ENCODE data around the gene DYNLT5. TPM values are rescaled to one million over a fixed set of nuclear protein-coding genes. Genes with fewer than 3 reads are reported as not detected.

The DYNLT5 gene
- total RNA-seq, 1 experiment from 2014 or later: not detected

- H3K4me3 Mint-ChIP-seq (ENCODE audit: unreplicated experiment): no peak overlapping the region
- H3K4me3 ChIP-seq (ENCODE audit: low read depth, low read length): no peak overlapping the region
- intact Hi-C loops (cut with micrococcal nuclease; ENCODE audit: unreplicated experiment): no loop called here
- H3K9me3 Mint-ChIP-seq (ENCODE audit: unreplicated experiment): no peaks in the 10 kb centered on the region
- no TSS peak for BruUV-seq (replicated peaks)
- no peaks in the 10 kb centered on the region for H3K27me3 ChIP-seq (replicated peaks; ENCODE audit: control insufficient read depth, insufficient read depth, low read length)
- no peak for TF ChIP-seq CTCF (IDR thresholded peaks at IDR 0.05; ENCODE audit: insufficient read depth in 1 of 2, low read depth in 1 of 2, low read length in 1 of 2, severe bottlenecking in 1 of 2, unreplicated experiment in 1 of 2)
- no peaks in the 10 kb centered on the region for H3K36me3 Mint-ChIP-seq (ENCODE audit: insufficient read depth, unreplicated experiment)
- ChIA-PET POLR2A (no interaction called here), CTCF (no interaction called here)
- no peaks in the 10 kb centered on the region for H3K36me3 ChIP-seq (ENCODE audit: control insufficient read depth, insufficient read depth, low read length)
- H3K27me3 Mint-ChIP-seq (ENCODE audit: insufficient read depth, unreplicated experiment): no peaks in the 10 kb centered on the region
- no peaks in the 10 kb centered on the region for H3K4me1 Mint-ChIP-seq (ENCODE audit: low read depth, unreplicated experiment)
- no peak overlapping the region for H3K27ac Mint-ChIP-seq (ENCODE audit: unreplicated experiment)
- no peaks in the 10 kb centered on the region for H3K9me3 ChIP-seq
- no peaks in the 10 kb centered on the region for H3K4me1 ChIP-seq
- no peak for DNase-seq
Observed at GRCh38 chr1:66737836-66738235, 14.4 kb upstream of the DYNLT5 start.

DNA sequence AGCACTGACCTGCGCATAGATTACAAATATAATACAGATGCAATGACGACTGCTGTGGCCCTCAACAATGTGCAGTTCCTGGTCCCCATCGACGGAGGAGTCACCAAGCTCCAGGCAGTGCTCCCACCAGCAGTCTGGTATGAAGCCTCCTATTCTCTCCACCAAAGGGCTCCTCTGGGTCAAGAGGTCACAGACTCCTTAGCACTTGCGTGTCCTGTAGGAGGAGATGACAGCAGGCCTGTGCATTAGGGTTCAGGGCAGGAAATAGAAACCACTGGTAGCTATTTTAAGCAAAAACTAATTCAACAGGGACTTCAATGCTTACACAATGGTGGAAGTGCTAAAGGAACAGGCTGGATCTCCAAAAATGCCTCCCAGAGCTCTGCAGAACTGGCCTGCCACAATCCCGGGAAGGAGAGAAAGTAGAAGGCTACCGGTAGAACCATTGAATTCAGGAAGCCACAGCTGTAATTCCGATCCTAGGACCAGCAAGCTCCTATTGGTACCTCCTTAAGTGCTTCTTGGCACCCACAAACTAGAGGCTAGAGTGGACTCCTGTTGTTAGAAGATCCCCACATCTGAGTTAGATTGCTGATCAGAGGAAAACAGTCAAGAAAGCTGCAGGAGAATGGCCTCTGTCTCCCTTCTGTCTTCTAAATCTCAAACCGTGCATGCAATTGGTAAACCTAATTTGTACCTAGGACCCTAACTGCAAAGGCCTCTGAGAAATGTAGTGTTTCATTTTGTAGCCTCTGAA, 12.7 kb upstream of the DYNLT5 start:
- no peaks in the 10 kb centered on the region for H3K36me3 ChIP-seq (ENCODE audit: control insufficient read depth, insufficient read depth, low read length)
- no peaks in the 10 kb centered on the region for H3K27me3 ChIP-seq (replicated peaks; ENCODE audit: control insufficient read depth, insufficient read depth, low read length)
- Mint-ChIP-seq H3K4me1 (ENCODE audit: low read depth, unreplicated experiment) (no peaks in the 10 kb centered on the region), H3K9me3 (ENCODE audit: unreplicated experiment) (no peaks in the 10 kb centered on the region), H3K27me3 (ENCODE audit: insufficient read depth, unreplicated experiment) (no peaks in the 10 kb centered on the region), H3K36me3 (ENCODE audit: insufficient read depth, unreplicated experiment) (no peaks in the 10 kb centered on the region), H3K4me3 (ENCODE audit: unreplicated experiment) (no peak overlapping the region), H3K27ac (ENCODE audit: unreplicated experiment) (no peak overlapping the region)
- intact Hi-C loops (cut with micrococcal nuclease; ENCODE audit: unreplicated experiment): no loop called here
- H3K4me3 ChIP-seq (ENCODE audit: low read depth, low read length): no peak overlapping the region
- no peaks in the 10 kb centered on the region for H3K4me1 ChIP-seq
- DNase-seq: no peak
- CTCF ChIA-PET: no interaction called here
- no peak for TF ChIP-seq CTCF (IDR thresholded peaks at IDR 0.05; ENCODE audit: insufficient read depth in 1 of 2, low read depth in 1 of 2, low read length in 1 of 2, severe bottlenecking in 1 of 2, unreplicated experiment in 1 of 2)
- POLR2A ChIA-PET: no interaction called here
- H3K9me3 ChIP-seq: no peaks in the 10 kb centered on the region
- BruUV-seq (replicated peaks): no TSS peak

DNA sequence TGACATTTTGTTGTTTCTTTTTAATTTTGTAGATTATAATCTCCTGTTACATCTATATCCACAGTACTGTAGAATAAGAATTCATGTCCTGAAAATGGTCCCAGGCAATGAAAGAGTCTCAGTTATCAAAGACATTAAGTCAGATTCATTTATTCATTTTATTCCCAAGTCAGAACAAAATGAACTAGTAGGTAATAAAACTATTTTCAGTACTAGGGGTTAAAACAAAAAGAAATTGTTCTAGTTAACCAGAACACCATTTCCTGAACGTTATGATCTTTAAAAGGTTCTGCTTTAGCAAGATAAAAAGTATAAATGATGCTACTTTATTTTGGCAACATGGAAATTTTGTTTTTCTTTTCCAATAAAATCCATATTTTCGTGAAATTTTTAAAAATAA, 6.8 kb upstream of the DYNLT5 start:
- ChIA-PET CTCF (no interaction called here), POLR2A (no interaction called here)
- no peak for DNase-seq
- TF ChIP-seq CTCF (IDR thresholded peaks at IDR 0.05; ENCODE audit: insufficient read depth in 1 of 2, low read depth in 1 of 2, low read length in 1 of 2, severe bottlenecking in 1 of 2, unreplicated experiment in 1 of 2): no peak
- no peaks in the 10 kb centered on the region for H3K36me3 Mint-ChIP-seq (ENCODE audit: insufficient read depth, unreplicated experiment)
- Histone ChIP-seq H3K9me3 (no peaks in the 10 kb centered on the region), H3K4me1 (no peaks in the 10 kb centered on the region), H3K4me3 (ENCODE audit: low read depth, low read length) (no peak overlapping the region), H3K27me3 (replicated peaks; ENCODE audit: control insufficient read depth, insufficient read depth, low read length) (no peaks in the 10 kb centered on the region), H3K36me3 (ENCODE audit: control insufficient read depth, insufficient read depth, low read length) (no peaks in the 10 kb centered on the region)
- H3K4me3 Mint-ChIP-seq (ENCODE audit: unreplicated experiment): no peak overlapping the region
- no peaks in the 10 kb centered on the region for H3K9me3 Mint-ChIP-seq (ENCODE audit: unreplicated experiment)
- no peaks in the 10 kb centered on the region for H3K4me1 Mint-ChIP-seq (ENCODE audit: low read depth, unreplicated experiment)
- H3K27me3 Mint-ChIP-seq (ENCODE audit: insufficient read depth, unreplicated experiment): peaks cover 5% of the 10 kb centered on the region
- no TSS peak for BruUV-seq (replicated peaks)
- H3K27ac Mint-ChIP-seq (ENCODE audit: unreplicated experiment): no peak overlapping the region
- intact Hi-C loops (cut with micrococcal nuclease; ENCODE audit: unreplicated experiment): no loop called here
